SU-DHL-6 (cell line): ENCODE data around the gene CPSF2.

Experiments
- CTCF ChIP-seq: fragments of 200-600 bp; sonication (generic); IDR thresholded peaks from one replicate; pipeline ENCODE4 v1.5.1; 2017; ENCODE audit warnings: antibody characterized with exemption, mild to moderate bottlenecking, low read length, moderate library complexity; ENCODE audit not compliant: insufficient read depth, poor library complexity, severe bottlenecking
- EZH2phosphoT487 ChIP-seq: fragments of 200-600 bp; sonication (generic), shearing (Covaris generic); conservative IDR thresholded peaks from 2 replicates; pipeline ENCODE4 v1.6.1; 2018; ENCODE audit warnings: mild to moderate bottlenecking, antibody characterized with exemption, low read length, moderate library complexity, mixed read lengths

DNA sequence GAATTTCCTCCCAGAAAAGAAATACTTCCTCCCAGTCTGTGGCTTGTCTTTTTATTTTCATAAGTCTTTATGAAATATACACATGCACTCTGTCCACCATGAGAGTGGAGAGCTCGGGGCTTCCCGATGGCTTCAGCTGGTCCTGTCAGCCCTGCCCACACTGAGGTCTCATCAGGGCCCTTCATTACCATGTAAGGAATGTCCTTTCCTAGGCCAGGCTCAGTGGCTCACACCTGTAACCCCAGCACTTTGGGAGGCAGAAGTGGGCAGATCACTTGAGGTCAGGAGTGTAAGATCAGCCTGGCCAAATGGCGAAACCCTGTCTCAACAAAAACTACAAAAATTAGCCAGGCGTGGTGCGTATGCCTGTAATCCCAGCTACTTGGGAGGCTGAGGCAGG is 77.0 kb downstream of the CPSF2 start:
- no peak for TF ChIP-seq CTCF
- TF ChIP-seq EZH2phosphoT487, result no peak
